ENCODE measurements around the gene ZNRF2.
"Not testable (repeated sequence)": the region's sequence is repeated elsewhere in the genome, so short reads cannot be mapped to it uniquely, and the experiment has no call there.

Gene ZNRF2

DNA sequence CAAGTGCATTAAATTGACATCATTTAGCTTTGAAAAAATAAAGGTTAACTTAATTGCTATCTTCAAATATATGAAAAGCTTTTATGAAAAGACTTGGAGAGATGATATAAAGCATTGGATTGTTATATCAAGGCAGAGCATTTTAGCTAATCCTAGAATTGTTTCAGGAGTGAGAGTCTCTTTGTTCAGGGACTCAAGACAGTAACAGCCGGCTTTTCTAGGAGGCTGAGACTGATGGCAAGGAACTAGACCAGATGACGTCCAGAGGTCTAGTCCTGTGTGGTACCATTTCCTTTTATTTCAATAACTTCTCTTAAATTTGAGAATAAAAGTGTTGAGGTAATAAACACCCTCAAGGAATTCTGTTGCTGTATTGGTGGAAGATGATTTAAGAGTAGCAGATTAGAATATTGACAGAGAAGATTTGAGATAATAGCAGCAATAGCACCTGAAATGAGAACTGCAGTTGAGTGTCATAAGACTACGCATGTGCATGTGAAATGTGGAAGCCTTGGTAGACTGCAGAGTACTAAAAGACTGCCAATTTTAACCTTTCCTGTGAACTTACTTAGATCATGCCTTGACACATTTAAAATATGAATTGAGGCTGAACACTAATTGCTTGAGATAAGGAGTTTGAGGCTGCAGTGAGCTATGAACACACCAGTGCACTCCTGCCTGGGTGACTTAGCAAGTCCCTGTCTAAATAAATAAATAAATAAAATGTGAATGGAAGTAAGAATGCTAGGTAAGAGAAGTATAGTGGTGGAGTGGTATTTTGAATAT, 79.6 kb downstream of the ZNRF2 start:
- no peak for DNase-seq (ENCODE audit: low read depth)

GRCh38 chr7:30364773-30365172, 80.4 kb downstream of the ZNRF2 start:
- DNase-seq (ENCODE audit: low read depth): no peak

- no peak for DNase-seq (ENCODE audit: low read depth)
Measured at GRCh38 chr7:30365621-30366020, 81.2 kb downstream of the ZNRF2 start.

- DNase-seq (ENCODE audit: low read depth): peak; percentile 28
Measured at GRCh38 chr7:30366606-30367005, 82.2 kb downstream of the ZNRF2 start.

DNA sequence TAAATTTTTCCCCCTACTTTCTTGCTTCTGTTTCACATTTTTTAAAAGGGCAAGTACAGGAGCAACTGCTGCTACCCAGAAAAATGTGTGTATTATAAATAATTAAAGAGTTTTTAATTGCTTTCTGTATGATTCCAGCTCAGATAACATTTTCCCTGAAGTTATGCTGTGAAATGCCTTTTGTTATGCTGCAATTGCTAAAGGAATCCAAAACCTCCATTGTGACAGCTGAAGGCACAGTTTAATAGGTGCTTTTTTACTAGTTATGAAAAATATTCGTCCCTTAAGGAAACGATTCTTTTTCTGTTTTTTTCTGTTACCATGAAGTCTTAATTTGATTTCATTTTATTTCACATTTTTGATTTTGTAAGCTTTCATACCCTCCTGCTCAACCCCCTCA, 83.2 kb downstream of the ZNRF2 start:
- no peak for DNase-seq (ENCODE audit: low read depth)

- DNase-seq (ENCODE audit: low read depth): no peak
Measured at GRCh38 chr7:30369879-30370278, 85.5 kb downstream of the ZNRF2 start.

DNA sequence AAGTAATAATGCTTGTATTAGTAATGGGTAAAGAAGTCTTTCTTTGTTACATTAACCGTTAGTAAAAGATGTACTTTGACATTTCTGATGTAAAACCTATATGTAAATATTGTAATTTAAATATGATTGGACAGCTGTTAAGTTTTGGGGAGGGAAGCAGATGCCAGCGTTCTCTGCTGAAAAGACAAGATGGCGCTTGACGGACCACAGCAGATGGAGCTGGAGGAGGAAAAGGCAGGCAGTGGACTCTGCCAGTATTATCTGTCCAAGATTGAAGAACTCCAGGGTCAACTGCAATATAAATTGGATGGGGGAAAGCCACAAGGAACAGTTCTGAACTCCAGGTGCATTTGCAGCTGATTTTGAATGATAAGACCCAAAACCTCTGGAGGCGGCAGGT, 86.9 kb downstream of the ZNRF2 start:
- no peak for DNase-seq (ENCODE audit: low read depth)

DNA sequence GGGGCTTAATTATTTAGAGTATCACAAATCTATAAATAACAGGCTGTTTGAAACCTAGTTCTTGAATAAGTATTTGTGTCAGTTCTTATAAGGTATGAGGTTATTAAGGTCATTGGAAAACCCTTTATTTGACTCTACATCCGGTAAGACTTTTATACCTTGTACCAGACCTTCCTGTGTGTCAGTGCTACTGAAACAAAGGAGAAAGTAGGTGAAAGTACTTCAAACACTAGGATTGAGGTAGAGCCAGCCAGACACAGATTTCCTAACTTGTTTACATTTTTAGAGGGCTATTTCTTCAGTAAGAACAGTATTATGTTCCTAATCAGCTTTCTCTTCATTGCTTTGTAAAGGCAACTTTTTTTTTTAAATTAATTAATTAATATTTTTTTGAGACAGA, 93.9 kb downstream of the ZNRF2 start:
- no peak for DNase-seq (ENCODE audit: low read depth)

- DNase-seq (ENCODE audit: low read depth): peak; percentile 15
Measured at GRCh38 chr7:30379131-30379530, 94.7 kb downstream of the ZNRF2 start.

DNA sequence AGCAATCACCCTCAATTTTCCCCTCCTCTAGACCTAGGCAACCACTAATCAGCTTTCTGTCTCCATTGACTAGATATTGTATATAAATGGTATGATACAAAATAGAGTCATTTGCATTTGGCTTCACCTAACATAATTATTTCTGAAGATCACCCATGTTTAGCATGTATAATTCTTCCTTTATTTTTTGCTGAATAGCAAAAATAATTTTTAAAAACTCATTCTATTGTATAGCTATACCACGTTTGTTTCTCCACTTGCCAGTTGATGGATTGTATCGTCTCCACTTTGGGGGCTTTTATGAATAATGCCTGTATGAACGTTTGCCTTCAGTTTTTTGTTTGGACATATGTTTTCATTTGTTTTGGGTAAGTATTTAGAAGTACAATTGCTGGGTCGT, 95.3 kb downstream of the ZNRF2 start:
- DNase-seq (ENCODE audit: low read depth): no peak

DNA sequence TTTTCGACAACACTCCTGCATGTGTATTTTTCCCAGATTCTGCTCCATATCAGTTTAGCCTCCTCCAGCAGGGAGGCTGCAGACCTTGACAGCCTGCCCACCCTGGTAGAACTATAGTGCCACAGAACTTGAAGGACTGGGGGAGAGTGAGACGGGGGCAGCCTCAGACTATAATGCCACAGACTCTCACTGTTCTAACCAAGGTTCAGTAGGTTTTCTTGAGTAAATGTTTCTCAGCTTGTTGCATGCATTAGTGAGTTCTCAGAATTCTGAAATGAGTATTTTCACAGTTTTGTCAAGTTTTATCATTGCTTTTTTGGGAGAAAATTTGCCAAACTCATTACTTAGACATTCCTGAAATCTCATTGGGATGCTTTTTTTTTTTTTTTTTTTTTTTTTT, 95.9 kb downstream of the ZNRF2 start:
- DNase-seq (ENCODE audit: low read depth): no peak

DNA sequence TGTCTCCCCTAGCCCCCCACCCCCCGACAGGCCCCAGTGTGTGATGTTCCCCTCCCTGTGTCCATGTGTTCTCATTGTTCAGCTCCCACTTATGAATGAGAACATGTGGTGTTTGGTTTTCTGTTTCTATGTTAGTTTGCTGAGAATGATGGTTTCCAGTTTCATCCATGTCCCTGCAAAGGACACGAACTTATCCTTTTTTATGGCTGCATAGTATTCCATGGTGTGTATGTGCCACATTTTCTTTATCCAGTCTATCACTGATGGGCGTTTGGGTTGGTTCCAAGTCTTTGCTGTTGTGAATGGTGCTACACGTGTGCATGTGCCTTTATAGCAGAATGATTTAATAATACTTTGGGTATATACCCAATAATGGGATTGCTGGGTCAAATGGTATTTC, 96.4 kb downstream of the ZNRF2 start:
- DNase-seq (ENCODE audit: low read depth): not testable (repeated sequence)

DNA sequence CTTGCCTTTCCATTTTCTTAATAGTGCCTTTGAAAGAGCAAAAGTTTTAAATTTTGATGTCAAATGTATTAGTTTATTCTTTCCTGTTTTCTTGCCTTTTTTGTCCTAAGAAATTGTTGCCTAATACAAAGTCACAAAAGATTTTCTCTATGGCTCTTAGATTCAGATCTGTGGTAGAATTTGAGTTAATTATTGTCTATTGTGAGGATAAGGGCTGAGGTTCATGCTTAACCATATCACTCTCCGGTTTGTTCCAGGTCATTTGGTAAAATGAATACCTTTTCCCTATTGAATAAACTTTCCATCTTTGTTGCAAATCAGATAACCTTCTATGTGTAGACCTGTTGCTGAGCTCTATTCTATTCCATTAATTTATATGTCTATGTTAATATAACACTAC, 98.2 kb downstream of the ZNRF2 start:
- no peak for DNase-seq (ENCODE audit: low read depth)

DNA sequence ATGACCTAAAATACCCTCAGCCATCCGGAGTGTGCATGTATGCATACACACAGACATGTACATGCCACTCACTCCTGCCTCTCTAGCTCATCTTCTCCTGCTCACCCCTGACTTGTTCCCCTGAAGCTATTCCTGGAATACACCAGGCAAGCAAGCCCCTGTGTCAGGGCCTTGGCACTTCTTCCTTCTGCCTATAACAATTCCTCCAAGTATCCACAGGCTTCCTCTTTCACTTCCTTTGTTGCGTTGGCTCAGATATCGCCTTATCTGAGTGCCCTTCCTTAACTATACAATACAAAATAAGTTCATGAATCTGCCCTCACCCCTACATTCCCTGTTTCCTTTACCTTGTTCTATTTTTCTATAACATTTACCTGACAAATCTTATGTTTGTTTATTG, 105.4 kb downstream of the ZNRF2 start:
- DNase-seq (ENCODE audit: low read depth): no peak

DNA sequence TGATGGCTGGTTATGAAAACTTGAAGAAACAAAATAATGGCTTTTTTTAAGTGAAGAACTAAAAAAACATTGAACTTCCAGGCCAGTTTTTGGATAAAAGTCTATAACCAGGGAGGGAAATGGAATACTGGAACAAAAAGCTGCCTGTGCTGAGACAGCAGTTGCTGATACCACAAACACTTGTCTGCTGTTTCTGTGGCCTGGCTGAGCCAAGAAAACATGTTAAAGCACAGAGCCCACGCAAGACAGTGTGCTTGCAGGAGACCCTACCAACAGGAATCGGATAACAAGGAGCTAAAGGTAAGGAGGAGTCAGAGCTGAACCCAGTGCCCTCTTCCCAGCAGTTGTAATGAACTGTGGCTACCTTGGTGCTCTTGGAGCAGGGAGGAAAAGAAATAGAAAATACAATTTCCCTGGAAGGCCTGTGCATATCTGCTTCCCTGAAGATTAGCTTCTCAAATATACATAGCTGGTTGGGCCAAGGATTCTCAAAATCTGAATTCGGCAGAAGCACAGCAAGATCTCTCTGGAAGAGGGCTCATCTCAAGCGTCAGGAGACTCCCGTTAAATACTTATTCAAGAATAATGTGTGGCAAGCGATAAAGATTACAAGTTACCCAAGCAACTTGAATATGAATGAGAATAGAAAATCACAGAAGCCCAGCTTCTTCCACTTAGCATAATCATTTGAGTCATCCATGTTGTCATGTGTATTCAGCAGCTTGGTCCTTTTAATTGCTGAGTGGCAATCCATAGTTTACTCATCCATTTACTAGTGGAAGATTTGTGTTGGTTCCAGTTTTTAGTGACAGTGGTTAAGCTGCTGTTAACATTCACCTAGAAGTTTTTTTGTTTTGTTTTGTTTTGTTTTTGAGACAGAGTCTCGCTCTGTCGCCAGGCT, 106.6 kb downstream of the ZNRF2 start:
- DNase-seq (ENCODE audit: low read depth): no peak

DNA sequence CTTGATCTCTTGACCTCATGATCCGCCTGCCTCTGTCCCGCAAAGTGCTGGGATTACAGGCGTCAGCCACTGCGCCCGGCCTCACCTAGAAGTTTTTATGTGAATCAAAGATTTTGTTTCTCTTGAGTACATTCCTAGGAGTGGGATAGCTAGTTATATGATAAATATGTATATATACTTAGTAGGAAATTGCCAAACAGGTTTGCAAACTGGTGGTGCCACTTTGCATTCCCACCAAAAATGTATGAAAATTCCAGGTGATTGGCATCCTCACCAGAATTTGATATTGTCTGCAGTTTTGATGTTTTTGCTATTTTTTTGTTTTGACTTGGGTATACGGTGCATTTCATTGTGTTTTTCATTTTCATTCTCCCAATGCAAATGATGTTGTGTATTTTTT, 107.4 kb downstream of the ZNRF2 start:
- DNase-seq (ENCODE audit: low read depth): no peak

DNA sequence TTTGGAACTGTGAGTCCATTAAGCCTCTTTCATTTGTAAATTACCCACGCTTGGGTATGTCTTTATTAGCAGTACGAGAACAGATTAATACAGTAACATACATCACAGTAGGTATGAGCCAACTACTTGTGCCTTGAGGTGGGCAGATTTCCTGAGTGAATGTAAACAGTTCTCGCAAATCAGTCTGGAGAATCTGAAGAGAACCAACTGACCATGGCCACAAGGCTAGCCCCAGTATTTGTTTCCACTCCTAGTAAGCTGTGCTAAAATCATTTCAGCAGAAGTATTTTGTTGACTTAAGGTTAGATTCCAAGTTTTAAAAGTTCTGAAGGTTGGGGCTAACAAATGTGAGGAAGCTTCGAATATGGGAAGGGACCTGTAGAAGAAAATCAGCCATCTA, 111.3 kb downstream of the ZNRF2 start:
- DNase-seq (ENCODE audit: low read depth): no peak

- peak; percentile 8 for DNase-seq (ENCODE audit: low read depth)
Measured at GRCh38 chr7:30396389-30396788, 112.0 kb downstream of the ZNRF2 start.

- no peak for DNase-seq (ENCODE audit: low read depth)
Measured at GRCh38 chr7:30403477-30403876, 119.1 kb downstream of the ZNRF2 start.

- no peak for DNase-seq (ENCODE audit: low read depth)
Measured at GRCh38 chr7:30405179-30405578, 120.8 kb downstream of the ZNRF2 start.

GRCh38 chr7:30406664-30407425, 122.4 kb downstream of the ZNRF2 start:
- DNase-seq (ENCODE audit: low read depth): no peak

DNA sequence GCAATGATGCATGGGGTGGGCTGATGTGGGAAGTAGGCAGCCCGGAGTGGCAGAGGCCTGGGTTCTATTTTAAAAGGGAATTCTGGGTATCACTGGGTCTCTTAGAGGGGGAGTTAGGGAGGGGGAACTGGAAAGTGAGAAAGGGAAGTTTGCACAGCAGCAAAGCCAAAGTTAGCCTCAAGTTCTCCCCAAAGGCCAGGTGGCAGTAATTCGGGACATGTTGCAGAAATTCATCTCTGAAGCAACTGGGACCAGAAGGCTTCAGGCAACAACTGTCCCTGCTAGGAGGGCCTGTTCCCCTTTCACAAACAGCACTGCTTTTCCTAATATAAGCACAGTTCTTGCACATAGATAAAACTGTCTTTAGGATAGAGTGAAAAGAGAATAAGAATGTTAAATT, 126.8 kb downstream of the ZNRF2 start:
- DNase-seq (ENCODE audit: low read depth): no peak

GRCh38 chr7:30411897-30412296, 127.5 kb downstream of the ZNRF2 start:
- DNase-seq (ENCODE audit: low read depth): no peak

All from amniotic epithelial cell (primary cell).